ENCODE data around the gene NSMF.

NSMF gene

DNA sequence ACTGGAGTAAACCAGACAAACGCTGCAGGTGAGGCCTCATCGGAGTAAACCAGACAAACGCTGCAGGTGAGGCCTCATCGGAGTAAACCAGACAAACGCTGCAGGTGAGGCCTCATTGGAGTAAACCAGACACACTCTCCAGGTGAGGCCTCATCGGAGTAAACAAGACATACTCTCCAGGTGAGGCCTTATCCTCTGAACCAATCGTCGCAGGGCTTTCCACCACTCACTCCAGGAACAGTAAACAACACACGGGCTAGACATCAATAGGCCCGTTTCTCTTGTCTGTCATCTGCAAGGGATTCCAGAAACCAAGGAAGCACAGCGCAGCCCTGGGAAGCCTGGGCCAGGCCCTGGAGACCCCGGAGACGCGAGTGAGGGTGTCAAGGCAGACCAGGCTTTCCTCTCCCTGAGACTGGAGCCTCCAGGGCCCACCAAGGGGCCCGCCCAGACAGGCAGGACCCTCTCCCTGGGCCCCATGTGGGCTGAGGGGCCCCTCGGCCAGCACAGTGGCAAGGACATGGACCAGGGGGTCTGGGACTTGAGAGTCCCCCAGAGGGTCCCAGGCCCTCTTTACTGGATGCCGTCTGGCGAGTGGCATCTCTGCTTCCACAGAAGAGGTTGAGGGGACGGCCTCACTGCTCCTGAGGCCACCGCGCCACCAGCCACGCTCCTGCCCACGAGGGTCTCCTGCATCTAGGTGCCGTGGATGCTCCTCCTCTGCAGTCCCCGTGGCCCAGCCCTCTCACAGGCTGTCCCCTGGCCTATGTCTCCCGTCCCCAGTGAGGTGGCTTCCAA is 26.4 kb upstream of the NSMF start:
- no peak overlapping the region for H3K9ac ChIP-seq (ENCODE audit: low read depth, low read length, poor library complexity, severe bottlenecking)
- H3K9me2 ChIP-seq (replicated peaks; ENCODE audit: low read depth, low read length) = no peaks in the 10 kb centered on the region
- no peaks in the 10 kb centered on the region for H3K79me2 ChIP-seq (ENCODE audit: insufficient read depth, low read length)
- H3F3A ChIP-seq (ENCODE audit: low read depth) = no peaks in the 10 kb centered on the region
- no peaks in the 10 kb centered on the region for H3K27me3 ChIP-seq (ENCODE audit: insufficient read depth, low read length, poor library complexity, severe bottlenecking)
- no peak overlapping the region for H3K4me2 ChIP-seq (ENCODE audit: low read depth, low read length, poor library complexity, severe bottlenecking)
- H4K20me1 ChIP-seq (ENCODE audit: insufficient read depth, low read length, poor library complexity, severe bottlenecking) = no peaks in the 10 kb centered on the region
- H3K36me3 ChIP-seq (ENCODE audit: insufficient read depth, low read length) = no peaks in the 10 kb centered on the region
- TF ChIP-seq, protein P1, sequence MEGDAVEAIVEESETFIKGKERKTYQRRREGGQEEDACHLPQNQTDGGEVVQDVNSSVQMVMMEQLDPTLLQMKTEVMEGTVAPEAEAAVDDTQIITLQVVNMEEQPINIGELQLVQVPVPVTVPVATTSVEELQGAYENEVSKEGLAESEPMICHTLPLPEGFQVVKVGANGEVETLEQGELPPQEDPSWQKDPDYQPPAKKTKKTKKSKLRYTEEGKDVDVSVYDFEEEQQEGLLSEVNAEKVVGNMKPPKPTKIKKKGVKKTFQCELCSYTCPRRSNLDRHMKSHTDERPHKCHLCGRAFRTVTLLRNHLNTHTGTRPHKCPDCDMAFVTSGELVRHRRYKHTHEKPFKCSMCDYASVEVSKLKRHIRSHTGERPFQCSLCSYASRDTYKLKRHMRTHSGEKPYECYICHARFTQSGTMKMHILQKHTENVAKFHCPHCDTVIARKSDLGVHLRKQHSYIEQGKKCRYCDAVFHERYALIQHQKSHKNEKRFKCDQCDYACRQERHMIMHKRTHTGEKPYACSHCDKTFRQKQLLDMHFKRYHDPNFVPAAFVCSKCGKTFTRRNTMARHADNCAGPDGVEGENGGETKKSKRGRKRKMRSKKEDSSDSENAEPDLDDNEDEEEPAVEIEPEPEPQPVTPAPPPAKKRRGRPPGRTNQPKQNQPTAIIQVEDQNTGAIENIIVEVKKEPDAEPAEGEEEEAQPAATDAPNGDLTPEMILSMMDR (conservative IDR thresholded peaks at IDR 0.05; ENCODE audit: low read length) = no peak
- no peak for TF ChIP-seq EZH2phosphoT487 (IDR thresholded peaks at IDR 0.05; ENCODE audit: borderline replicate concordance)
- H2AFZ ChIP-seq (ENCODE audit: low read length) = no peak overlapping the region
- H3K9me3 ChIP-seq (ENCODE audit: insufficient read depth, low read depth, low read length) = no peaks in the 10 kb centered on the region
- no peaks in the 10 kb centered on the region for H3K4me1 ChIP-seq (ENCODE audit: insufficient read depth, low read length, poor library complexity, severe bottlenecking)
- no peak overlapping the region for H3K4me3 ChIP-seq (ENCODE audit: low read length, poor library complexity, severe bottlenecking)

DNA sequence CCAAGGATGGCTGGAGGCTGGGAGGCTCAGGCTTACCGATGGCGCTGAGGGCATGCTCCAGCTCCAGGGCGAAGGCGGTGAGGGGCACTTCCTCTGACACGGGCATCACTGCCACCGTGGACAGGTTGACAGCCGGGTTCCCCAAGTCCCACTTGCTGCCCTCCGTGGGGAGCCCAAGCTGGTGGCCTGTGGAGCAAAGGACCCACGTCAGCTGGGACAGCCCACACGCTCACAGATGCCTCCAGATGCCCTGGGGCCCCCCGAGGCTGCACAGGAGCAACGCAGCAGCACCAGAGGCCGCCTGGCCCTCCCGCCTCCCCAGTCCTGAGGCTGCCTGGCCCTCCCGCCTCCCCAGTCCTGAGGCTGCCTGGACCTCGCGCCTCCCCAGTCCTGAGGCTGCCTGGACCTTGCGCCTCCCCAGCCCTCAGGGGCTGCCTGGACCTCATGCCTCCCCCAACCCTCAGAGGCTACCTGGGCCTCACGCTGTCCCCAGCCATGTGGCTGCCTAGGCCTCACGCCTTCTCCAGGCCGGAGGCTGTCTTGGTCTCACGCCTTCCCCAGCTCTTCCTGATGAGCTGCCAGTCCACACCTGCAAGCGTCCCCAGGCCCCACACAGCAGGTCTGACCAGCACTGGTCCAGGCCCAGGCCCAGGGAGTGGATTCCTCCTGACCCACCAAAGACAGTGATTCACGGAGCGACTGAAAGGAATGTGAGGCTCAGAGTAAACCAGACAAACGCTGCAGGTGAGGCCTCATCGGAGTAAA is 25.6 kb upstream of the NSMF start:
- H3K27me3 ChIP-seq (ENCODE audit: insufficient read depth, low read length, poor library complexity, severe bottlenecking) = no peaks in the 10 kb centered on the region
- H3K79me2 ChIP-seq (ENCODE audit: insufficient read depth, low read length) = no peaks in the 10 kb centered on the region
- no peak overlapping the region for H3K4me3 ChIP-seq (ENCODE audit: low read length, poor library complexity, severe bottlenecking)
- no peaks in the 10 kb centered on the region for H3K4me1 ChIP-seq (ENCODE audit: insufficient read depth, low read length, poor library complexity, severe bottlenecking)
- H2AFZ ChIP-seq (ENCODE audit: low read length) = no peak overlapping the region
- no peak overlapping the region for H3K9ac ChIP-seq (ENCODE audit: low read depth, low read length, poor library complexity, severe bottlenecking)
- H4K20me1 ChIP-seq (ENCODE audit: insufficient read depth, low read length, poor library complexity, severe bottlenecking) = no peaks in the 10 kb centered on the region
- H3K9me3 ChIP-seq (ENCODE audit: insufficient read depth, low read depth, low read length) = no peaks in the 10 kb centered on the region
- H3K9me2 ChIP-seq (replicated peaks; ENCODE audit: low read depth, low read length) = no peaks in the 10 kb centered on the region
- no peaks in the 10 kb centered on the region for H3F3A ChIP-seq (ENCODE audit: low read depth)
- TF ChIP-seq EZH2phosphoT487 (IDR thresholded peaks at IDR 0.05; ENCODE audit: borderline replicate concordance) = no peak
- TF ChIP-seq, protein P1 (conservative IDR thresholded peaks at IDR 0.05; ENCODE audit: low read length) = no peak
- H3K36me3 ChIP-seq (ENCODE audit: insufficient read depth, low read length) = no peaks in the 10 kb centered on the region
- H3K4me2 ChIP-seq (ENCODE audit: low read depth, low read length, poor library complexity, severe bottlenecking) = no peak overlapping the region

DNA sequence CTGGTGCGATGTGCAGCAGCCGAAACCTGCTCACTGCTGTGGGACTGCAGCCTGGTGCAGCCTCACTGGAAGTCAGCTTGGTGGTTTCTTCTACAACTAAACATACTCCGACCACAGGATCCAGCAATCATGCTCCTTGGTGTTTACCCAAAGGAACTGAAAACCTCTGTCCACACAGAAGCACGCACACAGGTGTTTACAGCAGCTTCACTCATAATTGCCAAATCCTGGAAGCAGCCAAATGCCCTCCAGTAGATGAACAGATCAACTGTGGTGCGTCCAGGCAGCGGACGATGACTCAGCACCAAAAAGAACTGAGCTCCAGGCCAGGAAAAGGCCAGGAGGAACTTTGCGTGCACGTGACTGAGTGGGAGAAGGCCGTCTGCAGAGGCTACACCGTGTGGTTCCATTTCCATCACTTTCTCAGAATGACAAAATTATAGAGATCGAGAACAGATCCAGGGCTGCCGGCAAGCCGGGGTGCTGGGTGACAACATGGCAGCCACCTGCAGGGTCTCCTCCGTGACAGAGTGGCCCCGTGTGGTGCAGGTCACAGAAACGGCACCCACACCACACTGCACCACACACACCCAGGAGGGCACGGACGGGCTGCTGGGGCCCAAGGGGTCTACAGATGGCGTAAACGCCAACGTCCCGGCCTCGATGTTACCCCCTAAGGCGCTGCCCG is 23.1 kb upstream of the NSMF start:
- Histone ChIP-seq H3K9ac (ENCODE audit: low read depth, low read length, poor library complexity, severe bottlenecking) (no peak overlapping the region), H3K27me3 (ENCODE audit: insufficient read depth, low read length, poor library complexity, severe bottlenecking) (no peaks in the 10 kb centered on the region), H2AFZ (ENCODE audit: low read length) (no peak overlapping the region), H3K9me2 (replicated peaks; ENCODE audit: low read depth, low read length) (no peaks in the 10 kb centered on the region), H3F3A (ENCODE audit: low read depth) (no peaks in the 10 kb centered on the region), H3K4me2 (ENCODE audit: low read depth, low read length, poor library complexity, severe bottlenecking) (no peak overlapping the region), H4K20me1 (ENCODE audit: insufficient read depth, low read length, poor library complexity, severe bottlenecking) (no peaks in the 10 kb centered on the region), H3K79me2 (ENCODE audit: insufficient read depth, low read length) (no peaks in the 10 kb centered on the region), H3K4me1 (ENCODE audit: insufficient read depth, low read length, poor library complexity, severe bottlenecking) (no peaks in the 10 kb centered on the region), H3K36me3 (ENCODE audit: insufficient read depth, low read length) (no peaks in the 10 kb centered on the region), H3K4me3 (ENCODE audit: low read length, poor library complexity, severe bottlenecking) (no peak overlapping the region), H3K9me3 (ENCODE audit: insufficient read depth, low read depth, low read length) (no peaks in the 10 kb centered on the region)
- no peak for TF ChIP-seq EZH2phosphoT487 (IDR thresholded peaks at IDR 0.05; ENCODE audit: borderline replicate concordance)
- TF ChIP-seq, protein P1 (conservative IDR thresholded peaks at IDR 0.05; ENCODE audit: low read length) = no peak
